Measurements from ENCODE around the gene SYTL1. TPM values are rescaled to one million over a fixed set of nuclear protein-coding genes. Genes with fewer than 3 reads are reported as not detected.
A peak's percentile ranks its signal among the peaks of the same experiment; 100 is the strongest.

Gene SYTL1
- total and polyA plus RNA-seq, 4 donors = 0.59 to 3.6 (median 0.99) TPM

GRCh38 chr1:27392778-27393635 is 51.2 kb downstream of the SYTL1 start:
- 14% methylated on average over 28 of the region's 30 CpGs for WGBS (ENCODE audit: insufficient coverage)

GRCh38 chr1:27393641-27394281 is 51.9 kb downstream of the SYTL1 start:
- WGBS (ENCODE audit: insufficient coverage) = 92% methylated on average over 17 of the region's 18 CpGs
- peaks cover 10% of the 10 kb centered on the region for H3K36me3 ChIP-seq (ENCODE audit: control insufficient read depth, insufficient read depth, low read length)
- peaks cover 46% of the 10 kb centered on the region for H3K4me1 ChIP-seq (ENCODE audit: control insufficient read depth, insufficient read depth, low read length)
- H3K4me3 ChIP-seq (ENCODE audit: low read depth, low read length) = no peak overlapping the region
- no peaks in the 10 kb centered on the region for H3K27me3 ChIP-seq (ENCODE audit: control insufficient read depth, insufficient read depth, low read length)
- no peak for DNase-seq (ENCODE audit: low read depth in 4 of 6, low spot score in 6 of 6)
- H3K9me3 ChIP-seq (ENCODE audit: control insufficient read depth, insufficient read depth, low read length) = no peaks in the 10 kb centered on the region
- no peak overlapping the region for H3K27ac ChIP-seq (ENCODE audit: low read depth, low read length)

More at GRCh38 chr1:27392778-27393635, 51.2 kb downstream of the SYTL1 start:
- no peaks in the 10 kb centered on the region for H3K27me3 ChIP-seq (ENCODE audit: control insufficient read depth, insufficient read depth, low read length)
- H3K9me3 ChIP-seq (ENCODE audit: control insufficient read depth, insufficient read depth, low read length) = no peaks in the 10 kb centered on the region
- H3K27ac ChIP-seq (ENCODE audit: low read depth, low read length) = peak overlapping the region; percentile 64
- peaks cover 40% of the 10 kb centered on the region for H3K4me1 ChIP-seq (ENCODE audit: control insufficient read depth, insufficient read depth, low read length)
- peak in 1 of 6 donors; percentile 45 for DNase-seq (ENCODE audit: low read depth in 4 of 6, low spot score in 6 of 6)
- H3K4me3 ChIP-seq (ENCODE audit: low read depth, low read length) = peak overlapping the region; percentile 62
- H3K36me3 ChIP-seq (ENCODE audit: control insufficient read depth, insufficient read depth, low read length) = peaks cover 10% of the 10 kb centered on the region

- Histone ChIP-seq H3K36me3 (ENCODE audit: control insufficient read depth, insufficient read depth, low read length) (peaks cover 10% of the 10 kb centered on the region), H3K27me3 (ENCODE audit: control insufficient read depth, insufficient read depth, low read length) (no peaks in the 10 kb centered on the region), H3K27ac (ENCODE audit: low read depth, low read length) (no peak overlapping the region), H3K4me1 (ENCODE audit: control insufficient read depth, insufficient read depth, low read length) (peaks cover 51% of the 10 kb centered on the region), H3K4me3 (ENCODE audit: low read depth, low read length) (no peak overlapping the region), H3K9me3 (ENCODE audit: control insufficient read depth, insufficient read depth, low read length) (no peaks in the 10 kb centered on the region)
- DNase-seq (ENCODE audit: low read depth in 4 of 6, low spot score in 6 of 6) = no peak
- 95% methylated on average over 9 of the region's 9 CpGs for WGBS (ENCODE audit: insufficient coverage)
Observed at GRCh38 chr1:27394282-27394658, 52.4 kb downstream of the SYTL1 start.

- Histone ChIP-seq H3K27ac (ENCODE audit: low read depth, low read length) (no peak overlapping the region), H3K9me3 (ENCODE audit: control insufficient read depth, insufficient read depth, low read length) (no peaks in the 10 kb centered on the region), H3K4me1 (ENCODE audit: control insufficient read depth, insufficient read depth, low read length) (peaks cover 58% of the 10 kb centered on the region), H3K27me3 (ENCODE audit: control insufficient read depth, insufficient read depth, low read length) (no peaks in the 10 kb centered on the region), H3K36me3 (ENCODE audit: control insufficient read depth, insufficient read depth, low read length) (peaks cover 10% of the 10 kb centered on the region), H3K4me3 (ENCODE audit: low read depth, low read length) (no peak overlapping the region)
- no peak for DNase-seq (ENCODE audit: low read depth in 4 of 6, low spot score in 6 of 6)
- WGBS (ENCODE audit: insufficient coverage) = 73% methylated on average over 1 of the region's 1 CpG
Observed at GRCh38 chr1:27394925-27395324, 53.1 kb downstream of the SYTL1 start.

- no peaks in the 10 kb centered on the region for H3K9me3 ChIP-seq (ENCODE audit: control insufficient read depth, insufficient read depth, low read length)
- 0% methylated on average over 6 of the region's 10 CpGs for WGBS (ENCODE audit: insufficient coverage)
Observed at GRCh38 chr1:27395441-27396195, 53.8 kb downstream of the SYTL1 start.

GRCh38 chr1:27397110-27397509 is 55.3 kb downstream of the SYTL1 start:
- Histone ChIP-seq H3K36me3 (ENCODE audit: control insufficient read depth, insufficient read depth, low read length) (peaks cover 10% of the 10 kb centered on the region), H3K27me3 (ENCODE audit: control insufficient read depth, insufficient read depth, low read length) (no peaks in the 10 kb centered on the region), H3K4me1 (ENCODE audit: control insufficient read depth, insufficient read depth, low read length) (peaks cover 67% of the 10 kb centered on the region), H3K4me3 (ENCODE audit: low read depth, low read length) (no peak overlapping the region), H3K27ac (ENCODE audit: low read depth, low read length) (no peak overlapping the region), H3K9me3 (ENCODE audit: control insufficient read depth, insufficient read depth, low read length) (no peaks in the 10 kb centered on the region)
- DNase-seq (ENCODE audit: low read depth in 4 of 6, low spot score in 6 of 6) = no peak
- WGBS (ENCODE audit: insufficient coverage) = 89% methylated on average over 3 of the region's 3 CpGs

More at GRCh38 chr1:27395441-27396195, 53.8 kb downstream of the SYTL1 start:
- peaks cover 10% of the 10 kb centered on the region for H3K36me3 ChIP-seq (ENCODE audit: control insufficient read depth, insufficient read depth, low read length)
- peak in 2 of 6 donors; percentile 87 to 91 for DNase-seq (ENCODE audit: low read depth in 4 of 6, low spot score in 6 of 6)
- no peaks in the 10 kb centered on the region for H3K27me3 ChIP-seq (ENCODE audit: control insufficient read depth, insufficient read depth, low read length)
- H3K4me1 ChIP-seq (ENCODE audit: control insufficient read depth, insufficient read depth, low read length) = peaks cover 65% of the 10 kb centered on the region
- H3K27ac ChIP-seq (ENCODE audit: low read depth, low read length) = no peak overlapping the region
- H3K4me3 ChIP-seq (ENCODE audit: low read depth, low read length) = no peak overlapping the region

GRCh38 chr1:27397749-27398148 is 55.9 kb downstream of the SYTL1 start:
- DNase-seq (ENCODE audit: low read depth in 4 of 6, low spot score in 6 of 6) = no peak
- no peaks in the 10 kb centered on the region for H3K27me3 ChIP-seq (ENCODE audit: control insufficient read depth, insufficient read depth, low read length)
- H3K9me3 ChIP-seq (ENCODE audit: control insufficient read depth, insufficient read depth, low read length) = no peaks in the 10 kb centered on the region
- H3K4me1 ChIP-seq (ENCODE audit: control insufficient read depth, insufficient read depth, low read length) = peaks cover 69% of the 10 kb centered on the region
- no peak overlapping the region for H3K4me3 ChIP-seq (ENCODE audit: low read depth, low read length)
- peaks cover 10% of the 10 kb centered on the region for H3K36me3 ChIP-seq (ENCODE audit: control insufficient read depth, insufficient read depth, low read length)
- WGBS (ENCODE audit: insufficient coverage) = 82% methylated on average over 5 of the region's 7 CpGs
- H3K27ac ChIP-seq (ENCODE audit: low read depth, low read length) = no peak overlapping the region

- no peak for DNase-seq (ENCODE audit: low read depth in 4 of 6, low spot score in 6 of 6)
- peak overlapping the region; percentile 71 for H3K27ac ChIP-seq (ENCODE audit: low read depth, low read length)
- no peaks in the 10 kb centered on the region for H3K9me3 ChIP-seq (ENCODE audit: control insufficient read depth, insufficient read depth, low read length)
- H3K36me3 ChIP-seq (ENCODE audit: control insufficient read depth, insufficient read depth, low read length) = peaks cover 10% of the 10 kb centered on the region
- H3K27me3 ChIP-seq (ENCODE audit: control insufficient read depth, insufficient read depth, low read length) = no peaks in the 10 kb centered on the region
- 100% methylated on average over 1 of the region's 4 CpGs for WGBS (ENCODE audit: insufficient coverage)
- peaks cover 69% of the 10 kb centered on the region for H3K4me1 ChIP-seq (ENCODE audit: control insufficient read depth, insufficient read depth, low read length)
- no peak overlapping the region for H3K4me3 ChIP-seq (ENCODE audit: low read depth, low read length)
Observed at GRCh38 chr1:27398405-27399149, 56.8 kb downstream of the SYTL1 start.

Data from spinal cord (tissue), 10 donors.